ENCODE results near the gene TMPRSS3.

The TMPRSS3 gene

GRCh38 chr21:42395905-42396651 lies at the start of gene TMPRSS3:
TMPRSS3 (minus strand) TSS chr21:42396052; CDS start chr21:42395417, 635 bp downstream.
- DNase-seq (ENCODE audit: low read depth, low spot score), result no peak
- no CpG with 5 or more reads among the region's 17 CpGs for WGBS (ENCODE audit: insufficient coverage, insufficient read length)
- H3K27me3 ChIP-seq (ENCODE audit: control insufficient read depth, insufficient read depth, low read length), result no peaks in the 10 kb centered on the region
- no peaks in the 10 kb centered on the region for H3K36me3 ChIP-seq (ENCODE audit: control insufficient read depth, insufficient read depth, low read length)
- no peaks in the 10 kb centered on the region for H3K9me3 ChIP-seq (ENCODE audit: control insufficient read depth, insufficient read depth, low read length)
- no peak within 1 kb of the TSS for H3K4me3 ChIP-seq (ENCODE audit: low read length)
- H3K27ac ChIP-seq (ENCODE audit: low read length), result no peak within 1 kb of the TSS
- no peaks in the 10 kb centered on the region for H3K4me1 ChIP-seq (ENCODE audit: control insufficient read depth, insufficient read depth, low read length)

GRCh38 chr21:42445311-42445710 lies 49.5 kb upstream of the TMPRSS3 start:
- no CpG with 5 or more reads among the region's 7 CpGs for WGBS (ENCODE audit: insufficient coverage, insufficient read length)
- no peak overlapping the region for H3K27ac ChIP-seq (ENCODE audit: low read length)
- H3K4me3 ChIP-seq (ENCODE audit: low read length), result no peak overlapping the region
- no peaks in the 10 kb centered on the region for H3K27me3 ChIP-seq (ENCODE audit: control insufficient read depth, insufficient read depth, low read length)
- no peak for DNase-seq (ENCODE audit: low read depth, low spot score)
- no peaks in the 10 kb centered on the region for H3K4me1 ChIP-seq (ENCODE audit: control insufficient read depth, insufficient read depth, low read length)
- no peaks in the 10 kb centered on the region for H3K36me3 ChIP-seq (ENCODE audit: control insufficient read depth, insufficient read depth, low read length)
- H3K9me3 ChIP-seq (ENCODE audit: control insufficient read depth, insufficient read depth, low read length), result no peaks in the 10 kb centered on the region

DNA sequence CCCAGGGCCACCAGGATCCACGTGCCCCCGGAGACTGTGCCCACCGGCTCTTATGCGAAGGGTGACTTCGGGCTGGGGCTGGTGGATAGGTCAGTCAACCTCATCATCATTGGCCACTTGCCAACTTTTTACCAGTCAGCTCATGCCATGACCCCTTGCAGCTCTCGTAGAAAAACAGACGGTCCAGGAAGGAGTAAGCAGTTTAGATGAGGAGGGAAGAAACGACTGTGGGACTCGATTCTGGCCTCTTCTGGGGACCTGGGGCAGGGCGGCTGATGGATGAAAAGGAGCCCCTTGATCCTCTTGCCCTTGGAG lies 48.9 kb upstream of the TMPRSS3 start:
- H3K36me3 ChIP-seq (ENCODE audit: control insufficient read depth, insufficient read depth, low read length), result no peaks in the 10 kb centered on the region
- no peaks in the 10 kb centered on the region for H3K27me3 ChIP-seq (ENCODE audit: control insufficient read depth, insufficient read depth, low read length)
- no peak overlapping the region for H3K27ac ChIP-seq (ENCODE audit: low read length)
- H3K4me3 ChIP-seq (ENCODE audit: low read length), result no peak overlapping the region
- no peaks in the 10 kb centered on the region for H3K9me3 ChIP-seq (ENCODE audit: control insufficient read depth, insufficient read depth, low read length)
- no CpG with 5 or more reads among the region's 10 CpGs for WGBS (ENCODE audit: insufficient coverage, insufficient read length)
- no peaks in the 10 kb centered on the region for H3K4me1 ChIP-seq (ENCODE audit: control insufficient read depth, insufficient read depth, low read length)
- DNase-seq (ENCODE audit: low read depth, low spot score), result no peak

- Histone ChIP-seq H3K4me3 (ENCODE audit: low read length) (no peak overlapping the region), H3K36me3 (ENCODE audit: control insufficient read depth, insufficient read depth, low read length) (no peaks in the 10 kb centered on the region), H3K27me3 (ENCODE audit: control insufficient read depth, insufficient read depth, low read length) (no peaks in the 10 kb centered on the region), H3K4me1 (ENCODE audit: control insufficient read depth, insufficient read depth, low read length) (no peaks in the 10 kb centered on the region), H3K9me3 (ENCODE audit: control insufficient read depth, insufficient read depth, low read length) (no peaks in the 10 kb centered on the region), H3K27ac (ENCODE audit: low read length) (no peak overlapping the region)
- no CpG with 5 or more reads among the region's 34 CpGs for WGBS (ENCODE audit: insufficient coverage, insufficient read length)
- DNase-seq (ENCODE audit: low read depth, low spot score), result no peak
Observed at GRCh38 chr21:42443876-42444744, 48.3 kb upstream of the TMPRSS3 start.

- DNase-seq (ENCODE audit: low read depth, low spot score), result no peak
- no peak overlapping the region for H3K27ac ChIP-seq (ENCODE audit: low read length)
- no peak overlapping the region for H3K4me3 ChIP-seq (ENCODE audit: low read length)
- H3K27me3 ChIP-seq (ENCODE audit: control insufficient read depth, insufficient read depth, low read length), result no peaks in the 10 kb centered on the region
- WGBS (ENCODE audit: insufficient coverage, insufficient read length), result no CpG with 5 or more reads among the region's 15 CpGs
- no peaks in the 10 kb centered on the region for H3K9me3 ChIP-seq (ENCODE audit: control insufficient read depth, insufficient read depth, low read length)
- H3K4me1 ChIP-seq (ENCODE audit: control insufficient read depth, insufficient read depth, low read length), result no peaks in the 10 kb centered on the region
- H3K36me3 ChIP-seq (ENCODE audit: control insufficient read depth, insufficient read depth, low read length), result no peaks in the 10 kb centered on the region
Observed at GRCh38 chr21:42443181-42443785, 47.4 kb upstream of the TMPRSS3 start.

DNA sequence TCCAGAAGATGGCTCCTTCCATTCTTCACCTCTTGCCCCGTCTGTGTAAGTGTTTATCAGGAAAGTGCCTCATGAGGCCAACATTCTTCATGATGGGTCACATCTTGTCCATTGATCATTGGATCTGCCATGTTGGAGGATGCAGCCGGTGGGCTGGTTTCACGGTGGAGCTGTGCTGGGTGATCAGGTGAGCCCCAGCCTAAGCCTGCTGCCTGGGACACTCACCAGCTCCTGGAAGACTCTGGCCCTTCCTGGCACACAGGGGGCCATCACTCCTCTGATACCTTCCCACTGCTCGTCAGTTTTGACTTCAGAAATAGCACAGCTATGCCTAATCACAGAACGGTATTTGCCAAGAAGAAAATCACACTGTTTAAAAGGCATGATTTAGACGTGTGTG lies 46.1 kb upstream of the TMPRSS3 start:
- Histone ChIP-seq H3K27me3 (ENCODE audit: control insufficient read depth, insufficient read depth, low read length) (no peaks in the 10 kb centered on the region), H3K36me3 (ENCODE audit: control insufficient read depth, insufficient read depth, low read length) (no peaks in the 10 kb centered on the region)

DNA sequence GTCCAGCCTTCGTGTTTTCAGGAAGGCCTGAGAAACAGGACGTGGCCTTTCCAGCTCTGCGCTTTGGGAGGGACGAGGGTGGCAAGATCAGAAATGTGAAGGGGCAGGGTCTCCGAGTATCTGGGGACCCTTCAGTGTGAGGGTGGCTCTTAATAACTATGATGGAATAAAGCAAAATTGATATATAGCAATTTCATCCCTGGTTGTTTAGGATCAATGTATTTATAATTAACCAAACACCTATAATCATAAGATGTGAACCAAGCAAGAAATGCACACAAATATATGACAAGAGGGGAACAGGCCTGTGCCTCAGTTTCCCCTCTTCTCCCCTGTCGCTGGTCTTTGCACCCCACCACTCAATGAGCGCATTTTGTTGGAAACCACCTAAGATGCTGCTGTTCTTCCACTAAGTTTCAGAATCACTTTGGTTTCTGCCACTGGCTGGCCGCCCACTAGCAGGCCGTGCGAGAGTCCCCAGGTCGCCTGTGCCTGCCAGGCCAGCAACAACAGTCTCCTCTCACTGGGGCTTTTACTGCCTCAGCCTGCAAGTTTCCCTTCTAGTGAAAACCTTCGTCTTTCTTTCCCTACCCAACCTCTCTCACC lies 44.4 kb upstream of the TMPRSS3 start:
- H3K4me1 ChIP-seq (ENCODE audit: control insufficient read depth, insufficient read depth, low read length), result no peaks in the 10 kb centered on the region
- H3K4me3 ChIP-seq (ENCODE audit: low read length), result no peak overlapping the region
- H3K36me3 ChIP-seq (ENCODE audit: control insufficient read depth, insufficient read depth, low read length), result no peaks in the 10 kb centered on the region
- no peaks in the 10 kb centered on the region for H3K27me3 ChIP-seq (ENCODE audit: control insufficient read depth, insufficient read depth, low read length)
- no CpG with 5 or more reads among the region's 12 CpGs for WGBS (ENCODE audit: insufficient coverage, insufficient read length)
- H3K9me3 ChIP-seq (ENCODE audit: control insufficient read depth, insufficient read depth, low read length), result no peaks in the 10 kb centered on the region
- H3K27ac ChIP-seq (ENCODE audit: low read length), result no peak overlapping the region
- DNase-seq (ENCODE audit: low read depth, low spot score), result no peak

More for the DNA sequence above, 46.1 kb upstream of the TMPRSS3 start:
- Histone ChIP-seq H3K9me3 (ENCODE audit: control insufficient read depth, insufficient read depth, low read length) (no peaks in the 10 kb centered on the region), H3K4me3 (ENCODE audit: low read length) (no peak overlapping the region), H3K4me1 (ENCODE audit: control insufficient read depth, insufficient read depth, low read length) (no peaks in the 10 kb centered on the region), H3K27ac (ENCODE audit: low read length) (no peak overlapping the region)
- WGBS (ENCODE audit: insufficient coverage, insufficient read length), result no CpG with 5 or more reads among the region's 6 CpGs
- no peak for DNase-seq (ENCODE audit: low read depth, low spot score)

GRCh38 chr21:42439284-42440186 lies 43.7 kb upstream of the TMPRSS3 start:
- Histone ChIP-seq H3K4me1 (ENCODE audit: control insufficient read depth, insufficient read depth, low read length) (no peaks in the 10 kb centered on the region), H3K27ac (ENCODE audit: low read length) (no peak overlapping the region), H3K27me3 (ENCODE audit: control insufficient read depth, insufficient read depth, low read length) (no peaks in the 10 kb centered on the region), H3K36me3 (ENCODE audit: control insufficient read depth, insufficient read depth, low read length) (no peaks in the 10 kb centered on the region), H3K4me3 (ENCODE audit: low read length) (no peak overlapping the region), H3K9me3 (ENCODE audit: control insufficient read depth, insufficient read depth, low read length) (no peaks in the 10 kb centered on the region)
- DNase-seq (ENCODE audit: low read depth, low spot score), result no peak
- WGBS (ENCODE audit: insufficient coverage, insufficient read length), result 100% methylated on average over 3 of the region's 17 CpGs

GRCh38 chr21:42438316-42439205 lies 42.7 kb upstream of the TMPRSS3 start:
- Histone ChIP-seq H3K9me3 (ENCODE audit: control insufficient read depth, insufficient read depth, low read length) (no peaks in the 10 kb centered on the region), H3K4me3 (ENCODE audit: low read length) (no peak overlapping the region), H3K27ac (ENCODE audit: low read length) (no peak overlapping the region), H3K36me3 (ENCODE audit: control insufficient read depth, insufficient read depth, low read length) (no peaks in the 10 kb centered on the region), H3K27me3 (ENCODE audit: control insufficient read depth, insufficient read depth, low read length) (no peaks in the 10 kb centered on the region), H3K4me1 (ENCODE audit: control insufficient read depth, insufficient read depth, low read length) (no peaks in the 10 kb centered on the region)
- WGBS (ENCODE audit: insufficient coverage, insufficient read length), result no CpG with 5 or more reads among the region's 25 CpGs
- DNase-seq (ENCODE audit: low read depth, low spot score), result no peak

All from iPS DF 6.9 (cell line).